ENCODE measurements around the gene PRAMEF2.
"Not testable (repeated sequence)": the region's sequence is repeated elsewhere in the genome, so short reads cannot be mapped to it uniquely, and the experiment has no call there.

The PRAMEF2 gene, protein sequence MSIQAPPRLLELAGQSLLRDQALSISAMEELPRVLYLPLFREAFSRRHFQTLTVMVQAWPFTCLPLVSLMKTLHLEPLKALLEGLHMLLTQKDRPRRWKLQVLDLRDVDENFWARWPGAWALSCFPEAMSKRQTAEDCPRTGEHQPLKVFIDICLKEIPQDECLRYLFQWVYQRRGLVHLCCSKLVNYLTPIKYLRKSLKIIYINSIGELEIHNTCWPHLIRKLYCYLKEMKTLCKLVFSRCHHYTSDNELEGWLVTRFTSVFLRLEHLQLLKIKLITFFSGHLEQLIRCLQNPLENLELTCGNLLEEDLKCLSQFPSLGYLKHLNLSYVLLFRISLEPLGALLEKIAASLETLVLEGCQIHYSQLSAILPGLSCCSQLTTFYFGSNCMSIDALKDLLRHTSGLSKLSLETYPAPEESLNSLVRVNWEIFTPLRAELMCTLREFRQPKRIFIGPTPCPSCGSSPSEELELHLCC

GRCh38 chr1:12856786-12857185 is at the start of gene PRAMEF2:
Gene PRAMEF2 (plus strand): TSS chr1:12857086. CDS start chr1:12859010, 1,924 bp downstream.
- not testable (repeated sequence) for DNase-seq (ENCODE audit: low spot score)

DNA sequence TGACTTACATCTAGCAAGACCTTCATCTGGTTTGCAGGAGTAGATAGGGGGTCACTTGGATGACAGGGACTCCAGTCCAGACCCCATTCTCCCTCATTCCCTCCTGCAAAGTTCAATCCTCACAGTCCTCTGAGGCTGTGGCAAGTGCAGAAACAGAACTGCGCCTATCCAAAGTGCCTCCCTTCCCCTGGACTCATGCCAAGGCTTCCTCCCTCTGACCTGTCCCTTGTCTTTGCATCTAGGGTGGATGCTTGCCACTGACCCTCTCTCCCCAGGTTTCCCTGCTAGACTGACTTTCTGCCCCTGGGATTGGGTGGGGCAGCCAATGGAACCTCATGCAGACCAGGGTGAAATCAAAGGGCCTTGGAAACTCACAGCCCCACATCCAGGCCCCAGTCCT is 47.0 kb upstream of the PRAMEF2 start:
- DNase-seq (ENCODE audit: low spot score): no peak

GRCh38 chr1:12810691-12811408 is 46.0 kb upstream of the PRAMEF2 start:
- DNase-seq (ENCODE audit: low spot score): no peak

- no peak for DNase-seq (ENCODE audit: low spot score)
Observed at GRCh38 chr1:12811409-12811784, 45.5 kb upstream of the PRAMEF2 start.

- DNase-seq (ENCODE audit: low spot score): not testable (repeated sequence)
Observed at GRCh38 chr1:12819061-12819460, 37.8 kb upstream of the PRAMEF2 start.

DNA sequence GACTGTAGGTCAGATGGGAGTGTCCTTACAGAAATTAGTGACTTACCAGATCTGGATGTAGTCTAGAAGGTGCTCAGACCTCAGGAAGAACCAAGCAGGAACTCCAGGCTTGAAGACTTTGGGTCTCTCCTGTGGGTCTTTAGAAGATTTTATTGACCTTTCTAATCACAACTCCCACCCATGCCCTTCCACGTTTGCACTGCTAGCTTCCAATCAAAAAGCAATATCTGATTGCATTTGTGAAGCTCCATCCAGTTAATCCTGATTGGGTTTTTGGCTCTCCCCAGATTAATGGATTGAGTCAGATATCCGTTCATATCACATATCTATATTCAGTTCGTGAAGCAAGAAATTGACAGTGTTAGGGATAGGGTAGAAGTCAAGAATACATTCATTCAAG is 25.6 kb upstream of the PRAMEF2 start, which contains the start of gene PRAMEF11:
Gene PRAMEF11, minus strand, starts transcription at position 101 of the 400 bp plus-strand sequence. CDS start 2,621 bp downstream, outside the sequence.
- not testable (repeated sequence) for DNase-seq (ENCODE audit: low spot score)

GRCh38 chr1:12833251-12833650 is 23.6 kb upstream of the PRAMEF2 start:
- not testable (repeated sequence) for DNase-seq (ENCODE audit: low spot score)

- not testable (repeated sequence) for DNase-seq (ENCODE audit: low spot score)
Observed at GRCh38 chr1:12848620-12849019, 8.3 kb upstream of the PRAMEF2 start, which contains the start of gene HNRNPCL1. Gene HNRNPCL1 (minus strand): TSS chr1:12848720. CDS start chr1:12848289, 431 bp downstream.

GRCh38 chr1:12851779-12852178 is 5.1 kb upstream of the PRAMEF2 start:
- DNase-seq (ENCODE audit: low spot score): no peak

DNA sequence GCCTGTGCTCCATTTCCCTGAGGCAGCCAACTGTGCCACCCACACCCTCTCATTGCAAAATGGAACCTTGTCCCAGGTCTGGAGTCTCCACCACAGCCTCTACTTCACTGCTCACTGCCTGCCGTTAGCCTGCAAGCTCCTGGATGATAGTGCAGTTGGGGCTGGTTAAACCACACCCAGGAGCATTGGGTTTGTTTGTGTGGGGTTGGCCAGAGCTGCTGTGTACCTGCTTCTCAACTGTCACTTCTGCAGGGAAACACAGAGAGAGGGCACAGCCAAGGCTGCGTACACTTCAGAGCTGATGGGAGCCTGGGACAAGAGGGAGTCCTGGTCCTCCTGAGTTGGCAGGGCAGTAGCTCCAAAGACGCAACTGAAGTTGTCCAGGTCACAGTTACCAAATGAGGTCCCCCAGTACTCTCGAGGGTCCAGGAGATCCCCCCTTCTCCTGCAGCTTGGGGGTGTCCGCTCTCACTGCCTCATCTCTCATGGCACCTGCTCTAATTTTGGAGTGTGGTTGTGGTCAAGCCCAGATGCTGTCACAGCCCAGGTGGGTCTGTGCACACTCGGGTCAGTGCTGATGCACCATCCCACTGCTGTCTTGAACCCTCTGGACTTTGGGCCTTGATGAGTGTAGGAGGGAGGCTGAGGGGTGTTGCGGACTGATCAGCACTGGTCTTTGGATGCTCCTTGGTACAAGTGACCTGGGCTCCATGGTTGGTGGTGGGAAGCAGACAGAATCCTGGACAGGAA is 6.4 kb downstream of the PRAMEF2 start:
- not testable (repeated sequence) for DNase-seq (ENCODE audit: low spot score)

GRCh38 chr1:12878453-12878852 is 21.6 kb downstream of the PRAMEF2 start:
- not testable (repeated sequence) for DNase-seq (ENCODE audit: low spot score)

DNA sequence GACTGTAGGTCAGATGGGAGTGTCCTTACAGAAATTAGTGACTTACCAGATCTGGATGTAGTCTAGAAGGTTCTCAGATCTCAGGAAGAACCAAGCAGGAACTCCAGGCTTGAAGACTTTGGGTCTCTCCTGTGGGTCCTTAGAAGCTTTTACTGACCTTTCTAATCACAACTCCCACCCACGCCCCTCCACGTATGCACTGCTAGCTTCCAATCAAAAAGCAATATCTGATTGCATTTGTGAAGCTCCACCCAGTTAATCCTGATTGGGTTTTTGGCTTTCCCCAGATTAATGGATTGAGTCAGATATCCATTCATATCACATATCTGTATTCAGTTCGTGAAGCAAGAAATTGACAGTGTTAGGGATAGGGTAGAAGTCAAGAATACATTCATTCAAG is 29.2 kb downstream of the PRAMEF2 start, which contains the start of gene PRAMEF4:
Gene PRAMEF4, minus strand, starts transcription at position 101 of the 400 bp plus-strand sequence. CDS start 2,807 bp downstream, outside the sequence.
- DNase-seq (ENCODE audit: low spot score): not testable (repeated sequence)

DNA sequence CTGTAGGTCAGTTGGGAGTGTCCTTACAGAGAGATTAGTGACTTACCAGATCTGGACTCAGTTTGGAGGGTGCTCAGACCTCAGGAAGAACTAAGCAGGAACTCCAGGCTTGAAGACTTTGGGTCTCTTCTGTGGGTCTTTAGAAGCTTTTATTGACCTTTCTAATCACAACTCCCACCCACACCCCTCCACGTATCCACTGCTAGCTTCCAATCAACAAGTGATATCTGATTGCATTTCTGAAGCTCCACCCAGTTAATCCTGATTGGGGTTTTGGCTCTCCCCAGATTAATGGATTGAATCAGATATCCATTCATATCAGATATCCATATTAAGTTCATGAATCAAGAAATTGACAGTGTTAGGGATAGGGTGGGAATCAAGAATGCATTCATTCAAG is 41.3 kb downstream of the PRAMEF2 start, which contains the start of gene PRAMEF10:
Gene PRAMEF10, minus strand, starts transcription at position 101 of the 400 bp plus-strand sequence. CDS start 2,423 bp downstream, outside the sequence.
- DNase-seq (ENCODE audit: low spot score): not testable (repeated sequence)

GRCh38 chr1:12899186-12899585 is 42.3 kb downstream of the PRAMEF2 start:
- not testable (repeated sequence) for DNase-seq (ENCODE audit: low spot score)

- not testable (repeated sequence) for DNase-seq (ENCODE audit: low spot score)
Observed at GRCh38 chr1:12903793-12904572, 47.1 kb downstream of the PRAMEF2 start.
